ENCODE data around the gene SLC15A1. TPM values are rescaled to one million over a fixed set of nuclear protein-coding genes. Genes with fewer than 3 reads are reported as not detected.

SLC15A1 gene
- total and polyA plus RNA-seq, 4 donors = 5.8 to 19.7 (median 11.6) TPM

- no peak for TF ChIP-seq SP1 (IDR thresholded peaks at IDR 0.05)
- Histone ChIP-seq H3K9me3 (ENCODE audit: control insufficient read depth in 4 of 4, low read length in 3 of 4) (no peaks in the 10 kb centered on the region), H3K9ac (ENCODE audit: low read depth in 1 of 2, low read length in 2 of 2) (no peak overlapping the region), H3K4me3 (ENCODE audit: low read depth in 1 of 3, low read length in 3 of 3) (no peak overlapping the region), H3K27ac (ENCODE audit: low read depth in 1 of 2, low read length in 2 of 2) (no peak overlapping the region), H3K36me3 (ENCODE audit: control insufficient read depth in 4 of 4, insufficient read depth in 3 of 4, low read depth in 1 of 4, low read length in 3 of 4) (no peaks in the 10 kb centered on the region), H3K4me1 (ENCODE audit: control insufficient read depth in 4 of 4, insufficient read depth in 4 of 4, low read length in 3 of 4) (no peaks in the 10 kb centered on the region), H3K27me3 (ENCODE audit: control insufficient read depth in 4 of 4, insufficient read depth in 4 of 4, low read length in 3 of 4) (no peaks in the 10 kb centered on the region)
- DNase-seq (ENCODE audit: low spot score) = no peak
- 75% methylated on average over 3 of the region's 3 CpGs for WGBS
These were observed 20.5 kb downstream of the SLC15A1 start for GRCh38 chr13:98731925-98732324.

- H3K9me3 ChIP-seq (ENCODE audit: control insufficient read depth in 4 of 4, low read length in 3 of 4) = no peaks in the 10 kb centered on the region
- H3K27me3 ChIP-seq (ENCODE audit: control insufficient read depth in 4 of 4, insufficient read depth in 4 of 4, low read length in 3 of 4) = no peaks in the 10 kb centered on the region
- H3K27ac ChIP-seq (ENCODE audit: low read depth in 1 of 2, low read length in 2 of 2) = no peak overlapping the region
- H3K4me1 ChIP-seq (ENCODE audit: control insufficient read depth in 4 of 4, insufficient read depth in 4 of 4, low read length in 3 of 4) = no peaks in the 10 kb centered on the region
- peaks cover 0 to 4% (median 0%) of the 10 kb centered on the region in 4 donors for H3K36me3 ChIP-seq (ENCODE audit: control insufficient read depth in 4 of 4, insufficient read depth in 3 of 4, low read depth in 1 of 4, low read length in 3 of 4)
- DNase-seq (ENCODE audit: low spot score) = no peak
- 96% methylated on average over 17 of the region's 17 CpGs for WGBS
- H3K9ac ChIP-seq (ENCODE audit: low read depth in 1 of 2, low read length in 2 of 2) = no peak overlapping the region
- no peak overlapping the region for H3K4me3 ChIP-seq (ENCODE audit: low read depth in 1 of 3, low read length in 3 of 3)
- TF ChIP-seq RAD21 (IDR thresholded peaks at IDR 0.05) (no peak), HNF4G (IDR thresholded peaks at IDR 0.05) (no peak), HNF4A (conservative IDR thresholded peaks at IDR 0.05) (no peak), FOXA1 (IDR thresholded peaks at IDR 0.05) (no peak), FOXA2 (IDR thresholded peaks at IDR 0.05) (no peak), ZBTB33 (IDR thresholded peaks at IDR 0.05) (no peak), JUND (IDR thresholded peaks at IDR 0.05) (no peak), TAF1 (conservative IDR thresholded peaks at IDR 0.05) (no peak), RXRA (IDR thresholded peaks at IDR 0.05) (no peak), YY1 (IDR thresholded peaks at IDR 0.05) (no peak), GABPA (IDR thresholded peaks at IDR 0.05 in 1 of 2, conservative IDR thresholded peaks at IDR 0.05 in 1 of 2) (no peak), EGR1 (IDR thresholded peaks at IDR 0.05; ENCODE audit: low read depth in 2 of 2) (no peak), NR2F2 (IDR thresholded peaks at IDR 0.05) (no peak), SP1 (IDR thresholded peaks at IDR 0.05) (no peak)
- TF ChIP-seq, protein P1, sequence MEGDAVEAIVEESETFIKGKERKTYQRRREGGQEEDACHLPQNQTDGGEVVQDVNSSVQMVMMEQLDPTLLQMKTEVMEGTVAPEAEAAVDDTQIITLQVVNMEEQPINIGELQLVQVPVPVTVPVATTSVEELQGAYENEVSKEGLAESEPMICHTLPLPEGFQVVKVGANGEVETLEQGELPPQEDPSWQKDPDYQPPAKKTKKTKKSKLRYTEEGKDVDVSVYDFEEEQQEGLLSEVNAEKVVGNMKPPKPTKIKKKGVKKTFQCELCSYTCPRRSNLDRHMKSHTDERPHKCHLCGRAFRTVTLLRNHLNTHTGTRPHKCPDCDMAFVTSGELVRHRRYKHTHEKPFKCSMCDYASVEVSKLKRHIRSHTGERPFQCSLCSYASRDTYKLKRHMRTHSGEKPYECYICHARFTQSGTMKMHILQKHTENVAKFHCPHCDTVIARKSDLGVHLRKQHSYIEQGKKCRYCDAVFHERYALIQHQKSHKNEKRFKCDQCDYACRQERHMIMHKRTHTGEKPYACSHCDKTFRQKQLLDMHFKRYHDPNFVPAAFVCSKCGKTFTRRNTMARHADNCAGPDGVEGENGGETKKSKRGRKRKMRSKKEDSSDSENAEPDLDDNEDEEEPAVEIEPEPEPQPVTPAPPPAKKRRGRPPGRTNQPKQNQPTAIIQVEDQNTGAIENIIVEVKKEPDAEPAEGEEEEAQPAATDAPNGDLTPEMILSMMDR (IDR thresholded peaks at IDR 0.05; ENCODE audit: low read depth, low read length, missing input control) = no peak
- TF ChIP-seq, protein P2, sequence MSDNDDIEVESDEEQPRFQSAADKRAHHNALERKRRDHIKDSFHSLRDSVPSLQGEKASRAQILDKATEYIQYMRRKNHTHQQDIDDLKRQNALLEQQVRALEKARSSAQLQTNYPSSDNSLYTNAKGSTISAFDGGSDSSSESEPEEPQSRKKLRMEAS (IDR thresholded peaks at IDR 0.05) = no peak
- TF ChIP-seq, protein P3, sequence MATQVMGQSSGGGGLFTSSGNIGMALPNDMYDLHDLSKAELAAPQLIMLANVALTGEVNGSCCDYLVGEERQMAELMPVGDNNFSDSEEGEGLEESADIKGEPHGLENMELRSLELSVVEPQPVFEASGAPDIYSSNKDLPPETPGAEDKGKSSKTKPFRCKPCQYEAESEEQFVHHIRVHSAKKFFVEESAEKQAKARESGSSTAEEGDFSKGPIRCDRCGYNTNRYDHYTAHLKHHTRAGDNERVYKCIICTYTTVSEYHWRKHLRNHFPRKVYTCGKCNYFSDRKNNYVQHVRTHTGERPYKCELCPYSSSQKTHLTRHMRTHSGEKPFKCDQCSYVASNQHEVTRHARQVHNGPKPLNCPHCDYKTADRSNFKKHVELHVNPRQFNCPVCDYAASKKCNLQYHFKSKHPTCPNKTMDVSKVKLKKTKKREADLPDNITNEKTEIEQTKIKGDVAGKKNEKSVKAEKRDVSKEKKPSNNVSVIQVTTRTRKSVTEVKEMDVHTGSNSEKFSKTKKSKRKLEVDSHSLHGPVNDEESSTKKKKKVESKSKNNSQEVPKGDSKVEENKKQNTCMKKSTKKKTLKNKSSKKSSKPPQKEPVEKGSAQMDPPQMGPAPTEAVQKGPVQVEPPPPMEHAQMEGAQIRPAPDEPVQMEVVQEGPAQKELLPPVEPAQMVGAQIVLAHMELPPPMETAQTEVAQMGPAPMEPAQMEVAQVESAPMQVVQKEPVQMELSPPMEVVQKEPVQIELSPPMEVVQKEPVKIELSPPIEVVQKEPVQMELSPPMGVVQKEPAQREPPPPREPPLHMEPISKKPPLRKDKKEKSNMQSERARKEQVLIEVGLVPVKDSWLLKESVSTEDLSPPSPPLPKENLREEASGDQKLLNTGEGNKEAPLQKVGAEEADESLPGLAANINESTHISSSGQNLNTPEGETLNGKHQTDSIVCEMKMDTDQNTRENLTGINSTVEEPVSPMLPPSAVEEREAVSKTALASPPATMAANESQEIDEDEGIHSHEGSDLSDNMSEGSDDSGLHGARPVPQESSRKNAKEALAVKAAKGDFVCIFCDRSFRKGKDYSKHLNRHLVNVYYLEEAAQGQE (IDR thresholded peaks at IDR 0.05) = no peak
- TF ChIP-seq, protein P4, sequence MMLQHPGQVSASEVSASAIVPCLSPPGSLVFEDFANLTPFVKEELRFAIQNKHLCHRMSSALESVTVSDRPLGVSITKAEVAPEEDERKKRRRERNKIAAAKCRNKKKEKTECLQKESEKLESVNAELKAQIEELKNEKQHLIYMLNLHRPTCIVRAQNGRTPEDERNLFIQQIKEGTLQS (IDR thresholded peaks at IDR 0.05) = no peak
These were observed 21.4 kb downstream of the SLC15A1 start for GRCh38 chr13:98731038-98731437.

All from liver (tissue), 9 donors.